Activated B cell treated with CpG ODN at 0.5 μM for 24 hours (primary cell): ENCODE measurements around the gene DLGAP1. TPM values are rescaled to one million over a fixed set of nuclear protein-coding genes. Genes with fewer than 3 reads are reported as not detected.

Source experiments
- ATAC-seq: fragments of 200-7000 bp; cut with Tn5 transposase; one replicate; pipeline ENCODE4 v1.10.0; 2021; ENCODE audit warnings: low read depth, mild to moderate bottlenecking, moderate library complexity
- CTCF ChIA-PET: fragments of 350-600 bp; sonication (Branson Sonifier 250); formaldehyde crosslinking; loops from one replicate; lab custom pipeline; 2021; ENCODE audit warnings: antibody characterized with exemption; lab: Charles Lee
- POLR2A ChIA-PET: fragments of 350-600 bp; sonication (Branson Sonifier 250); formaldehyde crosslinking; loops from one replicate; lab custom pipeline; 2021; ENCODE audit warnings: antibody characterized with exemption; lab: Charles Lee
- DNase-seq: peaks from one replicate; pipeline ENCODE4 v3.0.0; 2022
- H3K27ac Mint-ChIP-seq: one replicate; pipeline ENCODE4 v1.8.0; 2020; ENCODE audit warnings: mixed read lengths
- H3K27me3 Mint-ChIP-seq: one replicate; pipeline ENCODE4 v1.8.0; 2021; ENCODE audit warnings: mixed read lengths
- H3K36me3 Mint-ChIP-seq: one replicate; pipeline ENCODE4 v1.8.0; 2021; ENCODE audit warnings: low read depth, mixed read lengths
- H3K4me1 Mint-ChIP-seq: one replicate; pipeline ENCODE4 v1.8.0; 2021; ENCODE audit warnings: mixed read lengths
- H3K4me3 Mint-ChIP-seq: one replicate; pipeline ENCODE4 v1.8.0; 2020; ENCODE audit warnings: mild to moderate bottlenecking, mixed read lengths
- H3K9me3 Mint-ChIP-seq: one replicate; pipeline ENCODE4 v1.8.0; 2020; ENCODE audit warnings: mixed read lengths
- intact Hi-C: fragments of 100-400 bp; cut with micrococcal nuclease; formaldehyde crosslinking; loops from one replicate; pipeline ENCODE4 v1.15.1; 2024
- total RNA-seq: library from RNA; stranded (reverse); gene quantifications from 2 replicates; pipeline ENCODE4 v1.2.3, GENCODE V29; 2022
- TF ChIP-seq, protein P1 (sequence below): fragments of 200-600 bp; IDR thresholded peaks from one replicate; pipeline ENCODE4 v1.8.0; 2022; ENCODE audit warnings: antibody characterized with exemption, mild to moderate bottlenecking

Gene DLGAP1
- total RNA-seq, 1 donor from 2014 or later: 0.18 TPM

DNA sequence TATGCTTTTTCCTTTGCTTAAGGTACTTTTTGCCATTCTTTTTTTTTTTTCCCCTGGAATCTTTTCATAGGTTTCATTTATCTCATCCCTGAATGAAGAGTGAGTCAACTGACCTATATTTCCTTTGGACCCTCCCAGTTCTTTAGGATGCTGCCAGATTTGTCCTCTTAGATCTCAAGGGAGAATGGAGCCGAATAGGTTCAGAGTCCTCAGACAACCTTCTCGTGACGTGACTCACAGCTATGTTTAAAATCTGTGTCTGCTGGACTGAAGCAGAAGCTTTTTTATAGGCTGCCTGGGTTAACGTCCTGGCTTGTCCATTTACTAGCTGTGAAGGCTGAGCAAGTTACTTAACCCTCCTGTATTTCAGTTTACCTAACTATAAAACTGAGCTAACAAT is 358.6 kb downstream of the DLGAP1 start:
- Mint-ChIP-seq H3K36me3 (no peaks in the 10 kb centered on the region), H3K4me3 (no peak overlapping the region), H3K9me3 (peaks cover 5% of the 10 kb centered on the region), H3K27me3 (no peaks in the 10 kb centered on the region), H3K27ac (no peak overlapping the region), H3K4me1 (no peaks in the 10 kb centered on the region)
- intact Hi-C loops: no loop called here
- TF ChIP-seq, protein P1, sequence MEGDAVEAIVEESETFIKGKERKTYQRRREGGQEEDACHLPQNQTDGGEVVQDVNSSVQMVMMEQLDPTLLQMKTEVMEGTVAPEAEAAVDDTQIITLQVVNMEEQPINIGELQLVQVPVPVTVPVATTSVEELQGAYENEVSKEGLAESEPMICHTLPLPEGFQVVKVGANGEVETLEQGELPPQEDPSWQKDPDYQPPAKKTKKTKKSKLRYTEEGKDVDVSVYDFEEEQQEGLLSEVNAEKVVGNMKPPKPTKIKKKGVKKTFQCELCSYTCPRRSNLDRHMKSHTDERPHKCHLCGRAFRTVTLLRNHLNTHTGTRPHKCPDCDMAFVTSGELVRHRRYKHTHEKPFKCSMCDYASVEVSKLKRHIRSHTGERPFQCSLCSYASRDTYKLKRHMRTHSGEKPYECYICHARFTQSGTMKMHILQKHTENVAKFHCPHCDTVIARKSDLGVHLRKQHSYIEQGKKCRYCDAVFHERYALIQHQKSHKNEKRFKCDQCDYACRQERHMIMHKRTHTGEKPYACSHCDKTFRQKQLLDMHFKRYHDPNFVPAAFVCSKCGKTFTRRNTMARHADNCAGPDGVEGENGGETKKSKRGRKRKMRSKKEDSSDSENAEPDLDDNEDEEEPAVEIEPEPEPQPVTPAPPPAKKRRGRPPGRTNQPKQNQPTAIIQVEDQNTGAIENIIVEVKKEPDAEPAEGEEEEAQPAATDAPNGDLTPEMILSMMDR: no peak
- ChIA-PET CTCF (no interaction called here), POLR2A (no interaction called here)
- ATAC-seq (no peak), DNase-seq (no peak)

DNA sequence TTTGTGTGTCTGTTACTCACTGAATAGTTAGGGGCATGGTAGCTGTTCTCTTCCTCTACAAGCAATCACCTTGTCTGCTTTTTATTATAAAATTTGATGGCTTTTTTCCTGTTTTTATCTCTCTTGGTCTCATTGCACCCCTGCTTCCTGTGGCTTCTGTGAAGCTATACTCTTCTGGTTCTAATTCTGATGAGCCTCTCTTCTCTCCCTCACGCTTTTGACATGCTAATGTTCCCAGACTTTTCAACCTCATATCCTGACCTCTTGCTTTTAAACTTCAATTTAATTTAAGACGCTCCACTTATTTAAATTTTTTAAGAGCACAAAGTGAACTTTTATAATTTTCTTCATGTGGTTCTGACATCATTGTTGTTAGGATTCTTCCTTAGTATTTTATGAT is 361.4 kb downstream of the DLGAP1 start:
- H3K36me3 Mint-ChIP-seq: no peaks in the 10 kb centered on the region
- H3K27ac Mint-ChIP-seq: no peak overlapping the region
- no peak overlapping the region for H3K4me3 Mint-ChIP-seq
- CTCF ChIA-PET: no interaction called here
- no peaks in the 10 kb centered on the region for H3K27me3 Mint-ChIP-seq
- ATAC-seq (no peak), DNase-seq (no peak)
- H3K9me3 Mint-ChIP-seq: peaks cover 5% of the 10 kb centered on the region
- POLR2A ChIA-PET: no interaction called here
- intact Hi-C loops: no loop called here
- TF ChIP-seq, protein P1: no peak
- H3K4me1 Mint-ChIP-seq: no peaks in the 10 kb centered on the region

DNA sequence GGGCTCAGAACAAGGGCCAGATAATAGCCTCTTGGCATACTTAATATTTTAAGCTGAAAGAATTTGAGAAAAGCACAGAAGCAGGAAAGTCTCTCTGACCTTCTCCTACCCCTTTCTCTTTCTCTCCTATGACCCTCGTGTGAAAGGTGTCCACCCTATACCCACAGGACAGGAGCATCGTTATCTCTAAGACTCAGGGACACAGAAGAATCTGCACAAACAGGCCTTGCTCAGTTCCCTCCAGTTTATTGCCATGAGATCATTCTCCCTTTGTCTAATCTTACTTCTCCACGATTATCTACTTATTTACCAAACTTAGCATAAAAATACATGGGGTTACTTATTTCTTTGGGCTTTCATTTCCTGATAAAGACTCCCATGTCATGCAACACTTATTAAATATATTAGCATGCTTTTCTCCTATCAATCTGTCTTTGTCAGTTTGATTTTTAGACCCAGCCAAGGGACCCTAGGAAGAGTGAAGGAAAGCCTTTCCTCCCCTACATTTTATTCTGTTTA is 370.7 kb downstream of the DLGAP1 start:
- Mint-ChIP-seq H3K4me1 (no peaks in the 10 kb centered on the region), H3K9me3 (peaks cover 12% of the 10 kb centered on the region), H3K36me3 (no peaks in the 10 kb centered on the region), H3K27ac (no peak overlapping the region), H3K4me3 (no peak overlapping the region), H3K27me3 (no peaks in the 10 kb centered on the region)
- ATAC-seq (no peak), DNase-seq (no peak)
- POLR2A ChIA-PET: no interaction called here
- TF ChIP-seq, protein P1: no peak
- CTCF ChIA-PET: no interaction called here
- intact Hi-C loops: no loop called here

DNA sequence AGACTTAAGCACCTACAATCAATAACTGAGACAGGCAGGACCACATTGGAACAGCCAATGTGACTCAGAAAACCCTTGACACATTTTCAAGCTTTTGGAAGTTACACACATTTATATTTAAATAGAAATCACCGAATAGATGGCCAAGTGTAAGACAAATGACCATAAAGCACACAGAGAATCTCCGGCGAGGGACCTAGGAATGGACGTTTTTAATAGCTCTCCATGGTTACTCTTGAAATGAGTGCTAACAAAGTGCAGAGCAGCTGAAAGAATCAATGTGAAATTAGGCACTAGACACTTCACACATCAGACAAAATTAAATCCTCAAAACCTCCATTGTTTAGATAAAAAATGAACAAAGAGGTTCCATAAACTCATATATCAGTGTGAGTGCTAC is 376.9 kb downstream of the DLGAP1 start:
- Mint-ChIP-seq H3K27me3 (no peaks in the 10 kb centered on the region), H3K36me3 (no peaks in the 10 kb centered on the region), H3K27ac (no peak overlapping the region), H3K4me1 (no peaks in the 10 kb centered on the region), H3K9me3 (no peaks in the 10 kb centered on the region), H3K4me3 (no peak overlapping the region)
- TF ChIP-seq, protein P1: no peak
- CTCF ChIA-PET: interaction anchor here (1.4 kb wide), 1 partner anchor 10 kb away, joined by 4 read pairs; no protein-coding TSS in a partner anchor
- ATAC-seq (no peak), DNase-seq (no peak)
- intact Hi-C loops: no loop called here
- POLR2A ChIA-PET: no interaction called here

- Mint-ChIP-seq H3K27me3 (no peaks in the 10 kb centered on the region), H3K4me1 (no peaks in the 10 kb centered on the region), H3K36me3 (no peaks in the 10 kb centered on the region), H3K4me3 (no peak overlapping the region), H3K9me3 (no peaks in the 10 kb centered on the region), H3K27ac (no peak overlapping the region)
- POLR2A ChIA-PET: no interaction called here
- CTCF ChIA-PET: interaction anchor here (1.4 kb wide), 1 partner anchor 9 kb away, joined by 4 read pairs; no protein-coding TSS in a partner anchor
- ATAC-seq (no peak), DNase-seq (no peak)
- intact Hi-C loops: no loop called here
- TF ChIP-seq, protein P1: no peak
Observed at GRCh38 chr18:4077721-4078120, 377.4 kb downstream of the DLGAP1 start.
